Activated T-cell treated with anti-CD3 and anti-CD28 coated beads, Interleukin-2, amount 50 U/mL, for 72 hours (primary cell): ENCODE measurements around the gene IDE. TPM values are rescaled to one million over a fixed set of nuclear protein-coding genes. Genes with fewer than 3 reads are reported as not detected.
"Not testable (repeated sequence)": the region's sequence is repeated elsewhere in the genome, so short reads cannot be mapped to it uniquely, and the experiment has no call there.

Experiments
- ATAC-seq, 2 donors: fragments of 150-1000 bp; cut with Tn5 transposase; replicated peaks in 1 of 2; 2 replicates each; pipeline ENCODE4 v1.10.0; 2021; ENCODE audit warnings: moderate library complexity in 2 of 2, mild to moderate bottlenecking in 1 of 2
- DNase-seq, 2 donors: peaks; one replicate each; pipeline ENCODE4 v3.0.0; 2021 to 2022; ENCODE audit warnings: mixed read lengths in 1 of 2
- H3K27ac Mint-ChIP-seq: one replicate; pipeline ENCODE4 v1.8.0; 2022; ENCODE audit warnings: mild to moderate bottlenecking, moderate library complexity, mixed read lengths
- H3K27me3 Mint-ChIP-seq: one replicate; pipeline ENCODE4 v1.8.0; 2022; ENCODE audit warnings: low read depth, mixed read lengths
- H3K36me3 Mint-ChIP-seq, 2 donors: one replicate each; pipeline ENCODE4 v1.8.0; 2022; ENCODE audit warnings: mixed read lengths in 2 of 2, mild to moderate bottlenecking in 1 of 2; ENCODE audit not compliant: insufficient read depth in 2 of 2
- H3K4me1 Mint-ChIP-seq: one replicate; pipeline ENCODE4 v1.8.0; 2022; ENCODE audit warnings: low read depth, mixed read lengths
- H3K4me3 Mint-ChIP-seq, 2 donors: one replicate each; pipeline ENCODE4 v1.8.0; 2022; ENCODE audit warnings: mild to moderate bottlenecking in 2 of 2, mixed read lengths in 2 of 2, moderate library complexity in 2 of 2
- H3K9me3 Mint-ChIP-seq, 2 donors: one replicate each; pipeline ENCODE4 v1.8.0; 2022; ENCODE audit warnings: mixed read lengths in 2 of 2
- total RNA-seq, 2 donors: library from RNA; stranded (reverse); gene quantifications; one replicate each; pipeline ENCODE4 v1.2.3, GENCODE V29; 2022

Gene IDE
- total RNA-seq, 2 donors from 2014 or later = 23.3 to 23.5 TPM

- H3K4me1 Mint-ChIP-seq = peaks cover 4% of the 10 kb centered on the region
- peaks cover 57% of the 10 kb centered on the region for H3K27me3 Mint-ChIP-seq
- ATAC-seq (no peak), DNase-seq (peak; percentile 3 to 4)
- peaks cover 4 to 9% of the 10 kb centered on the region in 2 donors for H3K36me3 Mint-ChIP-seq
- peak overlapping the region; percentile 67 to 69 for H3K4me3 Mint-ChIP-seq
- no peak overlapping the region for H3K27ac Mint-ChIP-seq
- peaks cover 4 to 6% of the 10 kb centered on the region in 2 donors for H3K9me3 Mint-ChIP-seq
Measured at GRCh38 chr10:92419740-92420545, 153.9 kb downstream of the IDE start.

GRCh38 chr10:92418891-92419290 is 155.0 kb downstream of the IDE start:
- Mint-ChIP-seq H3K27ac (no peak overlapping the region), H3K4me3 (no peak overlapping the region), H3K4me1 (peaks cover 4% of the 10 kb centered on the region), H3K27me3 (peaks cover 57% of the 10 kb centered on the region), H3K36me3 (peaks cover 4 to 9% of the 10 kb centered on the region in 2 donors), H3K9me3 (peaks cover 4 to 5% of the 10 kb centered on the region in 2 donors)
- DNase-seq (no peak), ATAC-seq (no peak)

GRCh38 chr10:92418221-92418620 is 155.7 kb downstream of the IDE start:
- H3K36me3 Mint-ChIP-seq = peaks cover 4 to 9% of the 10 kb centered on the region in 2 donors
- H3K27me3 Mint-ChIP-seq = peaks cover 57% of the 10 kb centered on the region
- no peak overlapping the region for H3K4me3 Mint-ChIP-seq
- ATAC-seq (no peak), DNase-seq (no peak)
- H3K4me1 Mint-ChIP-seq = peaks cover 4% of the 10 kb centered on the region
- no peak overlapping the region for H3K27ac Mint-ChIP-seq
- H3K9me3 Mint-ChIP-seq = peaks cover 4 to 5% of the 10 kb centered on the region in 2 donors

GRCh38 chr10:92413519-92413918 is 160.4 kb downstream of the IDE start:
- DNase-seq = no peak
- Mint-ChIP-seq H3K27ac (no peak overlapping the region), H3K4me1 (no peaks in the 10 kb centered on the region), H3K27me3 (peaks cover 31% of the 10 kb centered on the region), H3K4me3 (no peak overlapping the region), H3K9me3 (peaks cover 4 to 5% of the 10 kb centered on the region in 2 donors), H3K36me3 (peaks cover 1 to 4% of the 10 kb centered on the region in 2 donors)
- no peak for ATAC-seq

GRCh38 chr10:92413011-92413410 is 160.9 kb downstream of the IDE start:
- H3K4me1 Mint-ChIP-seq = no peaks in the 10 kb centered on the region
- H3K36me3 Mint-ChIP-seq = peaks cover 1 to 4% of the 10 kb centered on the region in 2 donors
- H3K27me3 Mint-ChIP-seq = peaks cover 28% of the 10 kb centered on the region
- ATAC-seq (no peak), DNase-seq (no peak)
- no peak overlapping the region for H3K27ac Mint-ChIP-seq
- peaks cover 4 to 5% of the 10 kb centered on the region in 2 donors for H3K9me3 Mint-ChIP-seq
- no peak overlapping the region for H3K4me3 Mint-ChIP-seq

GRCh38 chr10:92411406-92411805 is 162.5 kb downstream of the IDE start:
- Mint-ChIP-seq H3K27me3 (peaks cover 21% of the 10 kb centered on the region), H3K4me1 (no peaks in the 10 kb centered on the region)

GRCh38 chr10:92410501-92410900 is 163.4 kb downstream of the IDE start:
- H3K27ac Mint-ChIP-seq = no peak overlapping the region
- peaks cover 16% of the 10 kb centered on the region for H3K27me3 Mint-ChIP-seq
- H3K36me3 Mint-ChIP-seq = no peaks in the 10 kb centered on the region
- no peak for ATAC-seq
- no peak overlapping the region for H3K4me3 Mint-ChIP-seq
- no peak for DNase-seq
- H3K4me1 Mint-ChIP-seq = no peaks in the 10 kb centered on the region
- H3K9me3 Mint-ChIP-seq = no peaks in the 10 kb centered on the region

More at GRCh38 chr10:92411406-92411805, 162.5 kb downstream of the IDE start:
- Mint-ChIP-seq H3K4me3 (no peak overlapping the region), H3K27ac (no peak overlapping the region), H3K36me3 (peaks cover 0 to 4% of the 10 kb centered on the region in 2 donors), H3K9me3 (peaks cover 3 to 4% of the 10 kb centered on the region in 2 donors)
- DNase-seq = no peak
- no peak for ATAC-seq

- Mint-ChIP-seq H3K4me3 (no peak overlapping the region), H3K9me3 (no peaks in the 10 kb centered on the region), H3K27ac (no peak overlapping the region), H3K36me3 (no peaks in the 10 kb centered on the region), H3K27me3 (peaks cover 16% of the 10 kb centered on the region), H3K4me1 (no peaks in the 10 kb centered on the region)
- no peak for DNase-seq
- ATAC-seq = no peak
Measured at GRCh38 chr10:92408017-92408361, 165.9 kb downstream of the IDE start.

- H3K9me3 Mint-ChIP-seq = no peaks in the 10 kb centered on the region
- H3K27ac Mint-ChIP-seq = no peak overlapping the region
- peaks cover 16% of the 10 kb centered on the region for H3K27me3 Mint-ChIP-seq
- H3K36me3 Mint-ChIP-seq = no peaks in the 10 kb centered on the region
- H3K4me1 Mint-ChIP-seq = no peaks in the 10 kb centered on the region
- H3K4me3 Mint-ChIP-seq = no peak overlapping the region
- DNase-seq (no peak), ATAC-seq (no peak)
Measured at GRCh38 chr10:92407305-92408016, 166.4 kb downstream of the IDE start.

- Mint-ChIP-seq H3K27ac (no peak overlapping the region), H3K9me3 (no peaks in the 10 kb centered on the region), H3K4me1 (no peaks in the 10 kb centered on the region), H3K27me3 (peaks cover 12% of the 10 kb centered on the region), H3K36me3 (no peaks in the 10 kb centered on the region), H3K4me3 (no peak overlapping the region)
- ATAC-seq (no peak), DNase-seq (no peak)
Measured at GRCh38 chr10:92405419-92405924, 168.4 kb downstream of the IDE start.

GRCh38 chr10:92404612-92405418 is 169.1 kb downstream of the IDE start:
- Mint-ChIP-seq H3K4me3 (no peak overlapping the region), H3K9me3 (no peaks in the 10 kb centered on the region), H3K27me3 (peaks cover 10% of the 10 kb centered on the region), H3K4me1 (no peaks in the 10 kb centered on the region), H3K27ac (no peak overlapping the region), H3K36me3 (no peaks in the 10 kb centered on the region)
- DNase-seq (no peak), ATAC-seq (no peak)

- ATAC-seq, DNase-seq, H3K27me3 Mint-ChIP-seq, H3K4me3 Mint-ChIP-seq, H3K27ac Mint-ChIP-seq, H3K9me3 Mint-ChIP-seq, H3K36me3 Mint-ChIP-seq, H3K4me1 Mint-ChIP-seq: not testable (repeated sequence)
Measured at GRCh38 chr10:92402234-92402633, 171.7 kb downstream of the IDE start.
